Measurements from ENCODE around the gene ZBED4. TPM values are rescaled to one million over a fixed set of nuclear protein-coding genes. Genes with fewer than 3 reads are reported as not detected.

The ZBED4 gene
- total RNA-seq, 1 experiment from 2014 or later, result 29.2 TPM

DNA sequence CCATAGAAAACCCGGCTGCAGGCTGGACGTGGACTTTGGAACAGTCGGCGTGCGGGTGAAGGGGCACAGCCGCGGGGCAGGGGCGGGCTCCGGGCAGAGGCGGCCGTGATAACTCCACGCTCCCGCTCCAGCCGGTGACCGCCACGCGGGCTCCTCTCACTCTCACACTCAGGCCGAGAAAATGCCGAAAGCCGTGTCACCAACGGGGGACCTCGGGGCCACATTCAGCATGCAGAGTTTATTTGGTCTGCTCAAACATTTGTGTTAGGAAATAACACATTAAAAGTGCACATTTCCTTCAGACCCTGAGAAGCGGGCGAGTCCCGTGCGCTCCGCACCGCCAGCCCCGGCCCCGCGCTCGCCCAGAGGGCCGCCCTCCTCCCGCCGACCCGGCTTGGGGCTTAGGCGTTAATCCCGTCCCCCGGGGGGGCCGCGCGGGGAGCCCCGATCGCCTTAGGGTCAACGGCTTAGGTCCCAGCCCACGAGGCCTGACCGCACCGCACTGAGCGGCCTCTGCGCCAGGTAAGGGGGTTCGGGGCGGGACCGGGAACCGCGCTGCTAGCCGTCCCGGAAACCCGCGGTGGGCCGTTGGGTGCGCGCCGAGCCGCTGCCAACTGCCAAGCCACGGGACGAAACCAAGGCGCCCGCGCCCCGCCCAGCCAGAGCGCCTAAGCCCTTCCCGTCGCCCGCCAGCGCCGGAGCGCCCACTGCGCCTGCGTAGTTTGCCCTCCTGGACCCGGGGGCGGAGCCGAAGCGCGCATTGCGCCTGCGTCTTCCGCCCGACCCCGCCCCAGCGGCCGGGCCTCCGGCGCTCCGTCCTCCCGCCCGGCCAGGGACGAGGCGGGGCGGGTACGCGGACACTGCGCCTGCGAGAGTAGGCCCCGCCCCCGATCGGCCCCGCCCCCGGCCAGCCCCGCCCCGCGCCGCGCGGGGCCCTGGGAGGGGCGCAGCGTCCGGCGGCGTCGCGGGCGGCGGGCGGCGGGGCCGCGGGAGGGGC is at the start of gene ZBED4 (continued):
- TF ChIP-seq FOXJ3 (CRISPR knock-in tag; IDR thresholded peaks at IDR 0.05; ENCODE audit: borderline replicate concordance) (no peak), GABPB1 (CRISPR knock-in tag; IDR thresholded peaks at IDR 0.05) (peak; percentile 29), CDX4 (CRISPR knock-in tag; IDR thresholded peaks at IDR 0.05; ENCODE audit: borderline replicate concordance) (no peak), TP53 (CRISPR knock-in tag; IDR thresholded peaks at IDR 0.05) (0 out of 2 replicates have a peak, but pooled peaks have one; percentile 51), MYBL2 (CRISPR knock-in tag; IDR thresholded peaks at IDR 0.05) (0 out of 2 replicates have a peak, but pooled peaks have one; percentile 18), IRF1 (CRISPR knock-in tag; IDR thresholded peaks at IDR 0.05) (0 out of 2 replicates have a peak, but pooled peaks have one; percentile 31), ZNF396 (CRISPR knock-in tag; IDR thresholded peaks at IDR 0.05; ENCODE audit: borderline replicate concordance) (no peak), ZSCAN18 (CRISPR knock-in tag; IDR thresholded peaks at IDR 0.05) (no peak), FOXK1 (CRISPR knock-in tag; IDR thresholded peaks at IDR 0.05) (no peak; the same call in 1 of the 2 replicates), PRDM15 (CRISPR knock-in tag; IDR thresholded peaks at IDR 0.05) (peak; percentile 90), FOXP4 (CRISPR knock-in tag; IDR thresholded peaks at IDR 0.05) (0 out of 2 replicates have a peak, but pooled peaks have one; percentile 45), ZNF423 (CRISPR knock-in tag; IDR thresholded peaks at IDR 0.05) (peak; percentile 87)
- TF ChIP-seq, protein P1, sequence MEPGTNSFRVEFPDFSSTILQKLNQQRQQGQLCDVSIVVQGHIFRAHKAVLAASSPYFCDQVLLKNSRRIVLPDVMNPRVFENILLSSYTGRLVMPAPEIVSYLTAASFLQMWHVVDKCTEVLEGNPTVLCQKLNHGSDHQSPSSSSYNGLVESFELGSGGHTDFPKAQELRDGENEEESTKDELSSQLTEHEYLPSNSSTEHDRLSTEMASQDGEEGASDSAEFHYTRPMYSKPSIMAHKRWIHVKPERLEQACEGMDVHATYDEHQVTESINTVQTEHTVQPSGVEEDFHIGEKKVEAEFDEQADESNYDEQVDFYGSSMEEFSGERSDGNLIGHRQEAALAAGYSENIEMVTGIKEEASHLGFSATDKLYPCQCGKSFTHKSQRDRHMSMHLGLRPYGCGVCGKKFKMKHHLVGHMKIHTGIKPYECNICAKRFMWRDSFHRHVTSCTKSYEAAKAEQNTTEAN (CRISPR knock-in tag; IDR thresholded peaks at IDR 0.05), result no peak
- TF ChIP-seq, protein P2, sequence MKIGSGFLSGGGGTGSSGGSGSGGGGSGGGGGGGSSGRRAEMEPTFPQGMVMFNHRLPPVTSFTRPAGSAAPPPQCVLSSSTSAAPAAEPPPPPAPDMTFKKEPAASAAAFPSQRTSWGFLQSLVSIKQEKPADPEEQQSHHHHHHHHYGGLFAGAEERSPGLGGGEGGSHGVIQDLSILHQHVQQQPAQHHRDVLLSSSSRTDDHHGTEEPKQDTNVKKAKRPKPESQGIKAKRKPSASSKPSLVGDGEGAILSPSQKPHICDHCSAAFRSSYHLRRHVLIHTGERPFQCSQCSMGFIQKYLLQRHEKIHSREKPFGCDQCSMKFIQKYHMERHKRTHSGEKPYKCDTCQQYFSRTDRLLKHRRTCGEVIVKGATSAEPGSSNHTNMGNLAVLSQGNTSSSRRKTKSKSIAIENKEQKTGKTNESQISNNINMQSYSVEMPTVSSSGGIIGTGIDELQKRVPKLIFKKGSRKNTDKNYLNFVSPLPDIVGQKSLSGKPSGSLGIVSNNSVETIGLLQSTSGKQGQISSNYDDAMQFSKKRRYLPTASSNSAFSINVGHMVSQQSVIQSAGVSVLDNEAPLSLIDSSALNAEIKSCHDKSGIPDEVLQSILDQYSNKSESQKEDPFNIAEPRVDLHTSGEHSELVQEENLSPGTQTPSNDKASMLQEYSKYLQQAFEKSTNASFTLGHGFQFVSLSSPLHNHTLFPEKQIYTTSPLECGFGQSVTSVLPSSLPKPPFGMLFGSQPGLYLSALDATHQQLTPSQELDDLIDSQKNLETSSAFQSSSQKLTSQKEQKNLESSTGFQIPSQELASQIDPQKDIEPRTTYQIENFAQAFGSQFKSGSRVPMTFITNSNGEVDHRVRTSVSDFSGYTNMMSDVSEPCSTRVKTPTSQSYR (CRISPR knock-in tag; IDR thresholded peaks at IDR 0.05), result no peak
- TF ChIP-seq, protein P3, sequence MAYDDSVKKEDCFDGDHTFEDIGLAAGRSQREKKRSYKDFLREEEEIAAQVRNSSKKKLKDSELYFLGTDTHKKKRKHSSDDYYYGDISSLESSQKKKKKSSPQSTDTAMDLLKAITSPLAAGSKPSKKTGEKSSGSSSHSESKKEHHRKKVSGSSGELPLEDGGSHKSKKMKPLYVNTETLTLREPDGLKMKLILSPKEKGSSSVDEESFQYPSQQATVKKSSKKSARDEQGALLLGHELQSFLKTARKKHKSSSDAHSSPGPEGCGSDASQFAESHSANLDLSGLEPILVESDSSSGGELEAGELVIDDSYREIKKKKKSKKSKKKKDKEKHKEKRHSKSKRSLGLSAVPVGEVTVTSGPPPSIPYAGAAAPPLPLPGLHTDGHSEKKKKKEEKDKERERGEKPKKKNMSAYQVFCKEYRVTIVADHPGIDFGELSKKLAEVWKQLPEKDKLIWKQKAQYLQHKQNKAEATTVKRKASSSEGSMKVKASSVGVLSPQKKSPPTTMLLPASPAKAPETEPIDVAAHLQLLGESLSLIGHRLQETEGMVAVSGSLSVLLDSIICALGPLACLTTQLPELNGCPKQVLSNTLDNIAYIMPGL (CRISPR knock-in tag; IDR thresholded peaks at IDR 0.05), result peak; percentile 87; the same call in 1 of the 2 replicates
- TF ChIP-seq, protein P4, sequence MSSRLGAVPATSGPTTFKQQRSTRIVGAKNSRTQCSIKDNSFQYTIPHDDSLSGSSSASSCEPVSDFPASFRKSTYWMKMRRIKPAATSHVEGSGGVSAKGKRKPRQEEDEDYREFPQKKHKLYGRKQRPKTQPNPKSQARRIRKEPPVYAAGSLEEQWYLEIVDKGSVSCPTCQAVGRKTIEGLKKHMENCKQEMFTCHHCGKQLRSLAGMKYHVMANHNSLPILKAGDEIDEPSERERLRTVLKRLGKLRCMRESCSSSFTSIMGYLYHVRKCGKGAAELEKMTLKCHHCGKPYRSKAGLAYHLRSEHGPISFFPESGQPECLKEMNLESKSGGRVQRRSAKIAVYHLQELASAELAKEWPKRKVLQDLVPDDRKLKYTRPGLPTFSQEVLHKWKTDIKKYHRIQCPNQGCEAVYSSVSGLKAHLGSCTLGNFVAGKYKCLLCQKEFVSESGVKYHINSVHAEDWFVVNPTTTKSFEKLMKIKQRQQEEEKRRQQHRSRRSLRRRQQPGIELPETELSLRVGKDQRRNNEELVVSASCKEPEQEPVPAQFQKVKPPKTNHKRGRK (CRISPR knock-in tag; IDR thresholded peaks at IDR 0.05; ENCODE audit: borderline replicate concordance), result no peak
